ENCODE measurements around the gene CREM.
A peak's percentile ranks its signal among the peaks of the same experiment; 100 is the strongest.
"Not testable (repeated sequence)": the region's sequence is repeated elsewhere in the genome, so short reads cannot be mapped to it uniquely, and the experiment has no call there.

CREM gene

DNA sequence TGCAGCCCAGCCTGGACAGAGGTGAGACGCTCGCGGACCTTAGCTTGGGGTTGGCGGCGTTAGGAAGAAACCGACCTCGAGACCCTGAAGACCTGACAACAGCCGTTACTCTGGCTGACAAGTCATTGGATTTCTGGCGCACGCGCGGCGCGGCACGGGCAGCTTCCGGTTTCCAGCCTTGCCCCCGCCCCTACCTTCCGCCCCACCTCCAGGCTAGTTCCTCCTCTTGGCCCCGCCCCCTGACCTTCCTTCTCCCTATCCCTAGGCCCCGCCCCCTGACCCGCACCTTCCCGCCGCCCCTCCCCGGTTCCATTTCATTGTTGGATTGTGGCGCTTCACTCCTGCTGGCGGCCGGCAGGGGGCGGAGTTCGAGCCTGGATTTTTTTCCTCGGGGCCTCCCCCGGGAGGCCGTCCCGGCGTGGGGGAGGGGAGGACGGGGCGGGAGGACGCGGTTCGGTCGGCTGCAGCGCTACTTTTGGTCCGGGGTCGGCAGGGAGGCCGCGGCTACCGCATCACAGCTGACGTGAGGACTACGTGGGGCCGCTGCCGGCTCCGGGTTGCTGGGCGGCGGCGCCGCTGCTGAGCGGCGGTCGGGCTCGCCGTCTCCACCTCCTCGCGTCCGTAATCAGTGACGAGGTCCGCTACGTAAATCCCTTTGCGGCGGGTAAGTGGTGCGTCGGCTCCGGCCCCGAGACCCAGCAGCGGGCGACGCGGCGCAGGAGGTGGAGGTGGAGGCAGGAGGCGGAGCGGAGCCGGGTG lies at the start of gene CREM:
Gene CREM (plus strand): TSS at position 317 of the 759 bp plus-strand sequence. CDS start 10,990 bp downstream, outside the sequence.
- DNase-seq, result peak; percentile 97

DNA sequence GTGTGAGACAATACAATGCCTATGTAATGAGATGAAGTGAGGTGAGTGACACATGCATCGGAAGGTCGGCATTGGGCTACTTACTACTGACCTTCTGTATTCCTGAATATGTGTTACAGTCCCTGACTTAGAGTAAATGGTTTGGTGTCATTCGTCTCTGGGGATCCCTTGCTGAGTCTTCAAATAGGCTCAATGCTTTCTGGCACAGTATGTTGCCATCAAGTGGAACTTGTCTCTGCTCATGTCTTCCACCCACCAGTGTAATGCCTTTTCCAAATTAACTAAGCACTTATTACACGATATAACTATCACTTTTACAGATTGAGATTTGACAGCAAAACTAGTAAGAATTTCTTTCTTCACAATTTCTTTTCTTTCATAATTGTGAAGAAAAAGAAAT lies 47.4 kb upstream of the CREM start:
- no peak for DNase-seq

DNA sequence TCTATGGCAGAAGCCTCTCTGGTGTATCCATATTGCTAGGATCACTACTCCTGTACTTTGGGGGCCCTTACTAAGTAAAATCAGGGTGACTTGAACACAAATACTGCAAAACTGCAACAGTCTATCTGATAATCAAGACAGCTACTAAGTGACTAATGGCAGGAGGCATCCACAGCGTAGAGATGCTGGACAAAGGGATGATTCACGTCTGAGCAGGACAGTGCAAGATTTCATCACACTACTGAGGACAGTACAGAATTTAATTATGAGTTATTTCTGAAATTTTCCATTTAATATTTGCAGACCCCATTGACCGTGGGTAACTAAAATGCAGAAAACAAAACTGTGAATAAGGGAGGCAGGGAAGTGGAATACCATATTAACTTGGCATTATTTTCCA lies 46.9 kb upstream of the CREM start:
- peak; percentile 84 for DNase-seq

DNA sequence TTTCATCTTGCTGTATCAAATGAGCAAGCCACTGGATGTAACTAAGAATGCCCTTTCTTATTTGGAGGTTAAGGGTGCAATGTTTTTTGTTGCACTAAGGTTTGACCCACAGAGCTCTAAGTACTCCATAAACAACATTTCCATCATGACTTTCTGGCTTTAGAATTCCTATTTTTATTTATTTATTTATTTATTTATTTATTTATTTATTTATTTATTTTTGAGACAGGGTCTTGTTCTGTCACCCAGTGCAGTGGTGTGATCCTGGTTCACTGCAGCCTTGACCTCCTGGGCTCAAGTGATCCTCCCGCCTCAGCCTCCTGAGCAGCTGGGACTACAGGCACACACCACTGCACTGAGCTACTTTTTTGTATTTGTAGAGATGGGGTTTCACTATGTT lies 46.4 kb upstream of the CREM start:
- not testable (repeated sequence) for DNase-seq

DNA sequence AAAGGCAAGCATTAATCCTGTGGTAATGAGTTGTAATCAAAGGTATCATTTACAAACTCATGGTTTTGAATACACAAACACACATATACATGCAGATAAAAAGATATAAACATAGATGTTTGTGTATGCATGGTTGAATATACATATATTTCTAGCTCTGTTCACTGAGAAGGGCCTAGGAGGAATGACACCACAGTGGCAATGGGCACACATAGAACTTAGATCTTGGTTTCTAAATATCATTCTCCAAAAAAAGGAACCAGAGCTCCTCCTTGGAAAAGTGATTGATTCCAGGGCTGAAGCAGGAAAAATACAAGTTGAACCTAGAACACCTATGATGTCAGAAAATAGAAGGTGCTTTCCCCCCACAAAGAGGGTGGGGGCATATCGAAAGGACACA lies 43.4 kb upstream of the CREM start:
- no peak for DNase-seq

DNA sequence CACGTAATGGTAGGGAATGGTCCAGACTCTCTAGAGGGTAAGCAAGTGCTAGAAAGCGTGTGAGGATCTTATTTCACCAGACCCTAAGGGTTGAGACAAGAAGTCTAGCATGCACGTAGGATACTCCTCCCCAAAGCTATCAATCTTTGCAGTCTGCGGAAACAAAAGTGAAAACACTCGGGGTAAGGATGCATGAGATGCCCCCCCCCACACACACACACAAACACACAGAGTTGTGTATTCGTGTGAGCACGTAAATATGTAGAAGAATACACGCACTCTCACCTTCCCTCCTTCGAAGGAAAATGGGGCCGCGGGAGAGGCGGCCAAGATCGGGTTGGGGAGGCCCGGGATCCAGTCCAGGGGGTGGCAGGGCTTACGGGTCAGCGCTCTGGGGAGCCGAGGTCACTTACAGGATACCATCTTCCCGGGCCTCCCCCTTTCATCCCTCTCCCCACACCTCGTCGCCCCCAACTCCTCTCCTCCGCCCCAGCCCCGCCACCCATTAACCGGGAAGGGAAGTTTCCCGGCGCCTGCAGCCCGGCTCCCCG lies 37.0 kb upstream of the CREM start:
- DNase-seq, result peak; percentile 6

DNA sequence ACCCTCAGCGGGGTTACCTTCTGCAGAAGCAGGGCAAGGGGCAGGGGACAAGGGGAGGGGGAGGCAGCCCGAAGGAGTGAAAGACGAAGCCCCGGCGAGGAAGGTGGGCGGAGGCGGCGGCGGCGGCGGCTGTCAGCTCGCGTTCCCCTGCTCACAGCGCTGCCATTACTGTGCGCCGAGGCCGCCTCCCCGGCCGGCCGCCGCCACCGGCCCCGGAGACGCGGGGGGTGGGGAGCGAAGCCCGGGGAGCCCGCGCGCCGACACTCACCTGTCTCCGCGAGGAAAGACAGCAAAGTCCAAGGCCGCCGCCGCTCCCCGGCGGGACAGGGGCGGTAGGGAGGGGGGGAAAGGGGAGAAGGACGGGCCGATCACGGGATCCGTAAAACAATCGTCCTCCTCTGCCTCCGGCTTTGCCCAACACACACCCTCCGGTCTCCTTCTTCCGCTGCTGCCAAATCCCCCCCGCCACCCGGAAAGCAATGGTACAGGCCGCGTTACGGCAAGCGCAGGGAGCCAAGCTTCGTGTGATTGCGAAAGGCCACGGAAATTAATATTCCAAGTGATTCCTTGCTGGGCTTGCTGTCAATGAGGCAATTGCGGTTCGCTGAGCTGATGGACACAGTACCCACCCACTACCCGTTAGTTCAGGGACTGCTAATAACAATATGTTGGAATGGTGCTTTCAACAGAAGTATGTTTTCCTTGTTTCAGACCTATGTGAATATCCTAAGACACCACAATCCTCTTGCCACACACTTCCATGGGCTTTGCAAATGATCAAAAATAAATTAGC lies 36.3 kb upstream of the CREM start, which contains the start of gene CUL2:
Gene CUL2 (minus strand): TSS at position 180 of the 793 bp plus-strand sequence. CDS start 19,024 bp downstream, outside the sequence.
- peak; percentile 94 for DNase-seq

DNA sequence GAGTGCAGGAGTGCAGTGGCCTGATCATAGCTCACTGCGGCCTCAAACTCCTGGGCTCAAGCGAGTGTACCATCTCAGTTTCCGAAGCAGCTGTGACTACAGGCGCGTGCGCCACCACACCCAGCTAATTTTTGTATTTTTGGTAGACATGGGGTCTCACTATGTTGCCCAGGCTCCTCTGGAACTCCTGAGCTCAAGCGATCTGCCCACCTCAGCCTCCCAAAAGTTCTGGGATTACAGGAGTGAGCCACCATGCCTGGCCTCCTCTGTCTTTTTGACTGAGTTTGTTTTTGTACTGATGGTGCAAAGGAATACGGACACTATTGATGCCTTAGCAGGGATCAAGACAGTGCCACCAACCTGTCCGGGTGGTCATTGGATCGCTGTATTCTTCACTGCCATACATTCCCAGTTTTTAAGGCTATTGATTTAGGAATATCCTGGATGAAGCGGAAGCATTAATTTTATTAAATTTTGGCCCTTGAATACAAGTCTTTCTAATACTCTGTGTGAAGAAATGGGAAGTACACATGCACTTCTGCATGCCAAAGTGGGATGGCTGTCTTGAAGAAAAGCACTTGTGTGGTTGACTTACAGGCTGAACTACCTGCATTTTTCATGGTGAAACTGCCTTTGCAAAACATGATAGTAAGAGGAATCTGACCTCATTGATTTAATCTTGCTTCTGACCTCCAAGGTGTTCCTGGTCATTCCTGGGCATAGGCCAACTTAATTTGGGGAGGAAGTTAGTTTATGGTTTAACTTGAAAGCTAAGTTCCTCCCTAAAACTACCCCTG lies 34.5 kb upstream of the CREM start:
- no peak for DNase-seq

DNA sequence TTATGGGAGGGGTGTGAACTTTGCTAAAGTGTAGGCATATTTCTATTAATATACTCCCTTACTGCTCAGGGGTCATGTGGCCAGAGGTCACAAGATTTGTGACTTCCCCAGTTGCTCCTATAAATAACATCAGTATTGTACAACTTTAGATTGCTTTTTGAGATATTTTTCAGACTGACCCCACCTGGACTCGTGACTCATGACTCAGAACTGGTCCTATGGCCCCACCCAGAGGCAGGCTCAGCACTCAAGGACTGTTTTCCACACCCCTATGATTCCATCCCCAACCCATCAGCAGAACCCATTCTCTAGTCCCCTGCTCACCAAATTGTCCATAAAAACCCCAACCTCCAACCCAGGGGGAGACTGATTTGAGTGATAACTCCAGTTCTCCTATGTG lies 33.8 kb upstream of the CREM start:
- peak; percentile 2 for DNase-seq

DNA sequence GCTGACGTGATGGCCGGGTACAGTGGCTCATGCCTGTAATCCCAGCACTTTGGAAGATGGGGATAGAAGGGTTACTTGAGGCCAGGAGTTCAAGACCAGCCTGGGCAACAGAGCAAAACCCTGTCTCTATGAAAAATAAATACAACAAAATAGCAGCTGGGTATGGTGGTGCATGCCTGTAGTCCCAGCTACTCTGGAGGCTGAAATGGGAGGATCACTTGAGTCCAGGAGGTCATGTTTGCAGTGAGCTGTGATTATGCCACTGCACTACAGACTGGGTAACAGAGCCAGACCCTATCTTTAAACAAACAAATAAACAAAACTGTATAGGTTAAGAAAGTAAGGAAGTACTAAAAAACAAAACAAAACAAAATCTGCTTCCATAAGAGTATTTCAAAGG lies 30.3 kb upstream of the CREM start:
- DNase-seq, result no peak

DNA sequence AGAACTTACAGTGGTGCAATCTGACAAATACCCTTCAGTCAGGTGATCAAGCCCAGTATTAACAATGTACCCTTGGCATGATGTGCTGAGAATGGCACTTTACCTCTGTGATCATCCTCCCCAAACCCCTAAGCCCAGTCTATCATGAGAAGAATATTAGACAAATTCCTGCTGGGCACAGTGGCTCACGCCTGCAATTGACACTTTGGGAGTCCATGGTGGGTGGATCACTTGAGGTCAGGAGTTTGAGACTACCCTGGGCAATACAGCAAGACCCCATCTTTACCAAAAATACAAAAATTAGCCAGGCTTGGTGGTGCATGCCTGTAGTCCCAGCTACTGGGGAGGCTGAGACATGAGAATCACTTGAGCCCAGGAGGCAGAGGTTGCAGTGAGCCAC lies 29.1 kb upstream of the CREM start:
- no peak for DNase-seq

DNA sequence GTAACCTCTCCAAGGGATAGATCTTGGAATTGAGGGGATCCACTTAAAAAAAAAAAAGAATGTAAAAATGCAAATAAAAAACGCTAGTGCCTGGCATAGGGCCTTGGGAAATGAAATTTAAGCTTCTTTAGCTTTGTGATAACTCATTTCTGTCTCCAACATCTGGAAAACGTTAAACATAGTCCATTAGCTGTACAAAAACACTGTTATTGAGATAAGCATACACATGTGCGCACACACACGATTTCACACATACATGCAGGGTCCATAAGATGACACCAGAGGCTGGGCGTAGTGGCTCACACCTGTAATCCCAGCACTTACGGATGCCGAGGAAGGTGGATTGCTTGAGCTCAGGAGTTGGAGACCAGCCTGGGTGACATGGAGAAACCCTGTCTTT lies 22.8 kb upstream of the CREM start:
- DNase-seq, result no peak

DNA sequence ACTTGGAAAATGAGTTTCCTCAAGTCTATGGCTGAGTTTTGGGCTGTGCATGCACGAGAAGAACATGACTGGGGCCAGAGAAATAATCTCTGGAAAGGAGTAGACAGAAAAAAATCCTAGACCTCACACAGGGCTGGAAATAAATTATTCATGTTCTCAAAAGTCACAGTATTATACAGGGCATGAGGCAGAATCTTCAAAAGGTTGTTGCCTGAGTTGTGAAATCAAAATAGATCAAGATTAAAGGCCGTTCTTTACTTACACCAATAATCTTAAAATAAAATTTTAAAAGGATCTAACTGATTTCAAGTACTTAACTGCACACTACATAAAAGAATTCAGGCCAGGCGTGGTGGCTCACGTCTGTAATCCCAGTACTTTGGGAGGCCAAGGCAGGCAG lies 14.1 kb upstream of the CREM start:
- no peak for DNase-seq

DNA sequence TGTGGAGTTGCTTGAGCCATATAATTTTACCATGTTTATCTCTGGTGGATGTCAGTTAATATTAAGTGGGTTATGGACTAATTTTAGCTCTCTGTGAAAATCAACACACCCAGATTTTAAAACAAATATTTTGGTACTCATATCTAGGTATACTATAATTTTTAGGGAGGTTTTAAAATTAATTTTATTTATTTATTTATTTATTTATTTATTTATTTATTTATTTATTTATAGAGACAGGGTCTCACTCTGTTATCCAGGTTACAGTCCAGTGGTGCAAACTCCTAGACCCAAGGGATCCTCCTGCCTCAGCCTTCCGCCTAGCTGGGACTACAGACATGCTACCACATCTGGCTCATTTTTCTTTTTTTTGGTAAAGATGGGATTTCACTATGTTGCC lies 7.3 kb upstream of the CREM start:
- DNase-seq, result no peak

DNA sequence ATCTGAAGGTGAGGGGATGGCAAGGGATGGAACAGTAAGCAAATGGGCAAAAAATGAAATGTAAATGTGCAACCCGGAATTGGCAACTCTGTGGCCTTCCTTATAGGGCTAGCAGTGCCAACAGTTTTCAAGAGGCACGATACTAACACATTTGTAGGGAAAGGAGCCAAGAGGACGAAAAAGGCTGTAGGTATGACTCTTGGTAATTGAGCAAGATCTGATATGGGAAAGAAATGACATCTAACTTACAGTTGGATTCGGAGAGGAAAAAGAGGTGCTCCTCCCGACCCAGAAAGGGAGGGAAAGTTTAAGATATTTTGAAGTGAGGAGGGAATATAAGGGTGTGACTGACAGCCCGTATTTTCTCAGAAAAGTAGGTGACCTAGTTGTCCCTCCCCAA lies 2.1 kb upstream of the CREM start:
- no peak for DNase-seq

DNA sequence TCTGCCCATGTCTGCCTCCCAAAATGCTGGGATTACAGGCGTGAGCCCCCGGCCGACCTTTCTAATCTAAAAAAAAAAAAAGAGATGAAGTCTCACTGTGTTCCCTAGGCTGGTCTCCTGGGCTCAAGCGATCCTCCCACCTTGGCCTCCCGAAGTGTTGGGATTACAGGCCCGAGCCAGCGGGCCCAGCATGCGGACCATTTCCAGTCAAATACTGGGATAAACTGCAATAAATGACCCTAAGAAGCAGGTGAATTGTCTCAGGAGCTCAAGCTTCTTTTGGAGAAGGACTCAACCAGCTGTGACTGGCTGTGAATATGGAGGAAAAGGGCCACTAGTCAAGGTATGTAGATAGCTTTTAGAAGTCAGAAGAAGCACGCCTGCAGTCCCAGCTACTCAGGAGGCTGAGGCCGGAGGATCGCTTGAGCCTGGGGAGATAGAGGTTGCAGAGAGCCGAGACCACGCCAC lies 550 bp upstream of the CREM start:
- DNase-seq, result no peak

DNA sequence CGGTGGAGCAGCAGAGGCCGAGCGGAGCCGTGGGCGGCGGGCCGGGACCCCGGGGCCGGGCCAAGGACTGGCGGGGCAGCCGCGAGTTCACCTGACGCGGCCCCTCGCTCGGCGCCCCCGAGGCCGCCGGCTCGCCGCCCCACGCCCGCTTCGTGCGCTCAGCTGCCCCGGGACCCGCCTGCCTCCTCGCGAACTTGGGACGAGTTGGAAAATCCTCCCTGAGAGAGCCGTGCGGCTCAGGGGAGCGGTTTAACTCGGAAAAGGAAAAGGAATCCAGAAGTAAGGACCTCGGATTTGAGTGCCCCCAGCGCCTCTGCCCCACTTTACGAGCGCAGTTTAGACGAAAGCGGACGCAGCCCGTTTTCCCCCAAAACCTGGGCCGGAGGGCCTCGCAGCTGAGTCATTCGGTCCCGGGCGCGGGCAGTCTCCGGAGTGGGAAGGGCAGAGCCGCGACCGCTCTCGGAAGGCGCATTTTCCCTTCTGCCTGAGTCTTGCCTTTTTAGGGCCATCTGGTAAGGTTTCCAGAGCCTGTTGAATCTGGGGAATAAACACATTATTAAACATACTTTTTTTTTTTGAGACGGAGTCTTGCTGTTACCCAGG lies 744 bp downstream of the CREM start:
- DNase-seq, result peak; percentile 65

DNA sequence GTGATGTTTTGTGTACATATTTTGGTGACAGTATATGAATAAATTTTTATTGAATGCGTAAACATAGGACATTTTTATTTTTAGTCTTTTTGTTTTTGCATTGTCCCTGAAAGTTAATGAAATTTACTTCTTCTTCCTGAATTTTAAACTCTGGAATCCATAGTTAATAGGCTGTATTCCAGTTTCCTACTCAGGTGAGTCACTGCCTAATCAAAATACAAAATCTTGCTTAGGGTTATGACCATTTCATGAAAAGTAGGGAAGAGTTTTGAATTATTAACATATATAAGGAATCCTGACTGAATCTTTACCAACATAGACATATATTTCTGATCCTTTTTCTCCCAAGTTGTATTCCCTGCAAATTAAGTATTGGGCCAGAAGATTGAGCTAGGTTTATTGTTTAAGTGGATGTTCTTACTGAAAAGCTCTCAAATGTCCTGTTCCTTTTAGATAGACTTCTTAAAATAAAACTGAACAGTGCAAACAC lies 2.6 kb downstream of the CREM start:
- no peak for DNase-seq

DNA sequence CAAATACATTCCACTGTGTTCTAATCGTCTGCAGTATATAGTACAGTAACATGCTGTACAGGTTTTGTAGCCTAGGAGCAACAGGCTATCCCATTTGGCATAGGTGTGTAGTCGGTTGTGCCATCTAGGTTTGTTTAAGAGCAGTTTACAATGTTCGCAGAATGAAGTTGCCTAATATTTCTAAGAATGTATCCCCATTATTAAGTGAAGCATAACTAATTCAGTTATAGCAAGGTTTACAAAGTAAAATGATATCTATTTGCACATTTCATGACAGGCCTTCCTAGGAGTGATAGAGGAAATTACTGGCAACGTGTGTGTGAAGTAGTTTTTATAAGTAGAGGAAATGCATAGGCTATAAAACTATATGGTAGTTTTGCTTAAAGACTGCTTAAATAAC lies 4.0 kb downstream of the CREM start:
- no peak for DNase-seq

DNA sequence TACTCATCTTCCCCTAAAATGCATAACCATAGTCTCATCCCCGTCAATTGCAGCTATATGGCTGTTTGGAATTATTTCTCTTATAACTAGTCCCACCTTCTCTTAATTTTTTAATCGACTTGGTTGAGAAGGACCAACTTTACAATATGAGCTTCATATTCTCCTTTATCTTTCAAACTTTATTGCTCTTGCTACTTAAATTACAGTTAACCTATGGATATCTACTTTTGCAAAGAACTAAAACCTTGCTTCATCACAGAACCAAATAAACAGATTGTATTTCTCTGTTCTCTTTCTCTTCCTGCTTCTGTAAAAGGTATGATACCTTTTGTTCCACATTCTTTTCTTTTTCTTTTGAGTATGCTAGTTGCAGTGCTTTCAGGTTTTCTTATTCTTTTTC lies 6.1 kb downstream of the CREM start:
- no peak for DNase-seq

DNA sequence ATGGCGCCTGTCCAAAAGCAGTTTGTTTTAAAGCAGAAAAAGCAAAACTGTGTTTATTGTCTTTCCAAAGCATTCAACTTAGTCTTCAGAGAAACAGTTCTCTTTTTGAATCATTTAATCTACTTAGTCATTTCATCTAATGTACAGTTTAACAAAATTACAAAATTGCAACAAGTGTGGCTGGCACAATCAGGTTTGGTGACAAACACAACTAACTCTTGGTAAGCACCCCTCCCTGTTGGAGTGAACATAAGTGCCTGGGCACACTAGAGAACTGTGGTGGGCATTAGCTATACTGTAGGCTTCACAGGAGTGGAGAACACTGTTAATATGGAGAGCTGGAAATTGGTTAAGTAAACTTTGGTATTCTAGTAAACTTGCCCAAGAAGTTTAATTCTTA lies 6.9 kb downstream of the CREM start:
- DNase-seq, result no peak

DNA sequence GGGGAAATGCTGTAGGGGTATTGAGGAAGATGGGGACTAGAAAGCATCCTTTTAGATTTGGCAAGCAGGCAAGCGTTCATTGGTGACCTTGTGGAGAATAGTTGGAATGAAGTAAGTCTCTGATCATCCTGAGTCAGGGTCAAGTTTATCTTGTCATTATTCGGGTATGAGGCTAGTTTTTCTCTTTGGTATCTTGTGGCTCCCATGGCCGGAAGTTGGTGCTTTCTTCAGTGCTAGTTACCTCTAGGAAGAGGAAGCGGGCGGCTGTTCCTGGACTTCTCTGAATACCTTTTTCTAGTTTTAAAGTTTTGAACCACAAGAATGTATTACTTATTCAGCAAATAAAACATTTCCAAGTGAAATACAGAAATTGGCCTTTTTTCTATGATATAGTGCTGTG lies 9.2 kb downstream of the CREM start:
- DNase-seq, result peak; percentile 7
